GM12872 (cell line): ENCODE data around the gene PARP14.

Source experiments
- CTCF ChIP-seq: IDR thresholded peaks from 3 replicates; pipeline ENCODE4 v1.5.1; 2011; ENCODE audit warnings: low read depth, mild to moderate bottlenecking, low read length, moderate library complexity; ENCODE audit not compliant: insufficient read depth

PARP14 gene

DNA sequence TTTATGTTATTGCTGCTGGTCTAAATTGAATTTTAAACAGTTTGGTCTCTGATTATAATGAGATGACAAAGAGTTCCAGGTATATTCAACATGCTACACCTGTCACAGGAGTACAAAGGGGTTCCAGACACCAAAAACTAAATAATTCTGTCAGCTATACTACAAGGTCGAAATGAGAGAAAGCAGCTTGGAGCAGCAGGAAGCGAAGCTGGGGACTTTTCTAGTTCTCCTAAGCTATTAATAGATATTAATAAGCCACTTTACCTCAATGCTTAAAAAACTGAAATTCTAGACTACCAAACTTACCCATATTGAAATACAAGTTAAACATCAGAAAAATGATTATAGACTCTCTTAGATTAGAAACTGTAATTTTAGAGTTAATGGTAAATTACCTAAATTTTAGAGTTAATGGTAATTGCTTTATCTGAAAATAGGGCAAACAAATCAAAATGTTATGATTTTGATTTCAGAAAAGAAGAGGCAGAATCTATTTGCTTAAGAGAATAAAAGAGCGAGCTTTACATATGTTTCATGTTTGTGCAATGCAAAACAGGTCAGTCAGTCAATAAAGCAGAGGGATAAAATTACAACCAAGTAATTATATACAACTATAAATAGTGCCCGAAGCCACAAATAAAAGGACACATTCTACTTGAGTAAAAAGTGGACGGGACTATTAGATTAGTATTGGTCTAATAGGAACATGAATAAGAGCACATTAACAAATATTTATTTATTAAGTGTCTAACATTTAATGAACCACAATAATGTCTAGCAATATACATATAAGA is 96.2 kb downstream of the PARP14 start:
- TF ChIP-seq CTCF = no peak

- no peak for TF ChIP-seq CTCF
These were observed 96.9 kb downstream of the PARP14 start for GRCh38 chr3:122777563-122777962.
